GM23248 (cell line): ENCODE data around the gene GPR155.
"Not testable (repeated sequence)": the region's sequence is repeated elsewhere in the genome, so short reads cannot be mapped to it uniquely, and the experiment has no call there.

Experiments used
- EZH2 ChIP-seq: fragments of 200-600 bp; sonication (generic); IDR thresholded peaks from 2 replicates; pipeline ENCODE4 v1.6.1; 2018; ENCODE audit warnings: antibody characterized with exemption, mild to moderate bottlenecking; ENCODE audit not compliant: insufficient read depth, poor library complexity, severe bottlenecking
- EZH2phosphoT487 ChIP-seq: fragments of 200-600 bp; sonication (generic); IDR thresholded peaks from 2 replicates; pipeline ENCODE4 v1.6.1; 2018; ENCODE audit warnings: antibody characterized with exemption, moderate library complexity, mild to moderate bottlenecking, low read depth; ENCODE audit not compliant: insufficient read depth

- TF ChIP-seq EZH2phosphoT487, EZH2: not testable (repeated sequence)
Measured at GRCh38 chr2:174410039-174410438, 76.8 kb downstream of the GPR155 start.
